GM12874 (cell line): ENCODE measurements around the gene ZNF618.

ENCODE experiments used
- TF ChIP-seq, protein P1 (sequence below): IDR thresholded peaks from 2 replicates; pipeline ENCODE4 v1.5.1; 2011; ENCODE audit warnings: low read depth, mild to moderate bottlenecking, control low read depth, low read length, moderate library complexity; ENCODE audit not compliant: insufficient read depth

ZNF618 gene

DNA sequence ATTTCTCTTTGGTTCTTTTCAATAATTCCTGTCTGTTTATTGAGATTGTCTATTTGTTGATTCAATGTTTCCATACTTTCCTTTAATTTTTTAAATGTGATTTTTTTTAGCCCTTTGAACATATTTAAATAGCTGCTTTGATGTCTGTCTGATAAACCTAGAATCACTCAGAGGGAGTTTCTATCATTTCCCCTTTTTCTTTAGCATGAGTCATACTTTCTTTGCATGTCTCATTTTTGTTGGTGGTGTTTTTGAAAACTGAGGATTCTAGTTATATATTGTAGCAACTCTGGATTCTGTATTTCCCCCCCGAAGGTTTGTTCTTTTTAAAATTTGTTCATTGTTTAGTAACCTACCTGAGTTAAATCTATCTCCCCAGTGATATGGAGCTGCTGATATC, 24.2 kb upstream of the ZNF618 start:
- TF ChIP-seq, protein P1, sequence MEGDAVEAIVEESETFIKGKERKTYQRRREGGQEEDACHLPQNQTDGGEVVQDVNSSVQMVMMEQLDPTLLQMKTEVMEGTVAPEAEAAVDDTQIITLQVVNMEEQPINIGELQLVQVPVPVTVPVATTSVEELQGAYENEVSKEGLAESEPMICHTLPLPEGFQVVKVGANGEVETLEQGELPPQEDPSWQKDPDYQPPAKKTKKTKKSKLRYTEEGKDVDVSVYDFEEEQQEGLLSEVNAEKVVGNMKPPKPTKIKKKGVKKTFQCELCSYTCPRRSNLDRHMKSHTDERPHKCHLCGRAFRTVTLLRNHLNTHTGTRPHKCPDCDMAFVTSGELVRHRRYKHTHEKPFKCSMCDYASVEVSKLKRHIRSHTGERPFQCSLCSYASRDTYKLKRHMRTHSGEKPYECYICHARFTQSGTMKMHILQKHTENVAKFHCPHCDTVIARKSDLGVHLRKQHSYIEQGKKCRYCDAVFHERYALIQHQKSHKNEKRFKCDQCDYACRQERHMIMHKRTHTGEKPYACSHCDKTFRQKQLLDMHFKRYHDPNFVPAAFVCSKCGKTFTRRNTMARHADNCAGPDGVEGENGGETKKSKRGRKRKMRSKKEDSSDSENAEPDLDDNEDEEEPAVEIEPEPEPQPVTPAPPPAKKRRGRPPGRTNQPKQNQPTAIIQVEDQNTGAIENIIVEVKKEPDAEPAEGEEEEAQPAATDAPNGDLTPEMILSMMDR = no peak

DNA sequence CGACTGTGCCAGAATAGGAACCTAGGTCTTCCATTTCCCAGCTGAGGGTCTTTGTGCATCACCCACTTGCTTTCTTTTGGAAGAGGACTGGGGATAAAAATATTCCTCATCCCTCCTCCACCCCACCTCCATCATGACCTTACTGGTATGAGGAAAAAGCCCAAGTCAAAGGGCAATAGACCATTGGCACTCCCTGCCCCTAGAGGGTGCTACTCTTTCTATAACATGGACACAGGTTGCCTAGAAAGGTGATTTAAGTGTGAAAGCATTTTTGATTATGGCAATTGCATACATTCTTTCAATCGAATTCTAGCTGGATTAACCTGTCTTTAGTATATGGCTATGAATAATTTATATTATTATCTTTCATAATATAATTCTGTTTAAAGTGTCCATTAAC, 22.8 kb upstream of the ZNF618 start:
- TF ChIP-seq, protein P1 = peak; percentile 47

DNA sequence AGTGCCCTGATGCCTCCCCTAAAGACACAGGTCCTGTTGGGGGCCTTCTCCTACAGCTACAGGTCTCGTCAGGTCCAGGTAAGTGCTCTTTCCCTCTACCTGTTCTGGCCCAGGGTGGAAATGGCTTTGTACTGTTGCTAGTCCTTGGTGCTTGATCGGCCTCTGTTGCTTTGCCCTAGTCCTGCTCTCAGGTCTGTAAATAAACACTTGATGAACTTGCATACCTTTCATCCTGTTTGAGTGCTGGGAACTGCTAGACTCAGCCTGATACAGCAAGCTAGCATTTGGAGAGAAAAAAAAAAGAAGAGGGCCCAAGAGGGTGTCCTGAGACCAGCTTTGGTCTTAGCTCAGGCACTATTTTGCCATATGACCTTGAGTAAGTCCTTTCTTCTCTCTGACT, 21.8 kb upstream of the ZNF618 start:
- TF ChIP-seq, protein P1 = no peak

DNA sequence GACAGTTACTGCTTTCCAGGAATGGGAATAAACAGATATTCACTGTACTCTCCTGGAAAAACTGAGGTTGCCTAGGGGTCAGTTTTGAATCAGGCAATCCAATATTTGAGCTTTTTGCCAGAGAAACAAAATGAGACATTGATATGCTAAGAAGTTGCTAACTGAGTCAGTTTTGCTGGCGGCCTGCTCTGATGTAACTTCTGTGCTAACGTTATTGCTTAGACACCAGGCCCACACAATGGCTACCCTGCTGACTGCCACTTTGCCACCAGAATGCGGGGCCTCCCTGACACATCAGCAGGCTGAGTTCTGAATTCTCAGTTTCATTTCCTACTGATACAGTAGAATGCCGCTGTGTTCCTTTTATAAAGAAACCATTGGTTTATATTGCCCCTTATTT, 18.2 kb upstream of the ZNF618 start:
- TF ChIP-seq, protein P1 = no peak

DNA sequence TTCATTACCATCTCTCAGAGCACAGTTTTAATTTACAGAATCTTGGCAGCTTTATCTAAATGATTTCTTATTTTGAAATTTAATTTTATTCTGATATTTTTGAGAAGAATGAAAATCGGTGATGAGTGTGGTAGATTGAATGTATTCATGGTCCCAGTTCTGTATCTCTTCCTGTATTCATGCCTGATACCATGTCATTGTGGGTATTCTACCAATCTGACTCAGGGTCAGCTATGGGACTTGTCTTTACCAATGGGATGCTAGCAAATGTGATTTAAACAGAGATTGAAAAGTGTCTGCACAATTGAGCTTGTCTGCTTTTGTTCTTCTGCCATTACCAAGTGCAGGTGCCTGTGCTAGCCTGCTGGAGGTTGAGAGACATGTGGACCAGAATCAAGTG, 17.8 kb upstream of the ZNF618 start:
- TF ChIP-seq, protein P1 = no peak

DNA sequence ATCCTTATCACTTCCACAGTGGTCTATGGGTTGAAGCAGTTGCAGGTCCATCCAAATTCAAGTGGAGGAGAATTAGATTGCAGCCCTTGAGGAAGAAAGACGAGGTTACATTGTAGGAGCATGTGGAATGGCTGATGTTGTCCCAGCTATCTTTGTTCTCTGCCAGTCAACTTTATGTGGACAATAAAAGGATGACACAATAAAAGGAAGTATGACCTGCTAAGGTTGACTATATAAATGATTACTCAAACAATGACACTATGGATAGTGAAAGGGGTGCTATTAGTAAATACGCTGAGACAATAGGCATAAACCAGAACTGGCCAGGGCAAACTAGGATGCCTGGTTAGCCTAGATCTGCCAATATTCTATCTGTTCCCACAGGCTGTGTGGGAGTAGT, 12.8 kb upstream of the ZNF618 start:
- TF ChIP-seq, protein P1 = no peak

DNA sequence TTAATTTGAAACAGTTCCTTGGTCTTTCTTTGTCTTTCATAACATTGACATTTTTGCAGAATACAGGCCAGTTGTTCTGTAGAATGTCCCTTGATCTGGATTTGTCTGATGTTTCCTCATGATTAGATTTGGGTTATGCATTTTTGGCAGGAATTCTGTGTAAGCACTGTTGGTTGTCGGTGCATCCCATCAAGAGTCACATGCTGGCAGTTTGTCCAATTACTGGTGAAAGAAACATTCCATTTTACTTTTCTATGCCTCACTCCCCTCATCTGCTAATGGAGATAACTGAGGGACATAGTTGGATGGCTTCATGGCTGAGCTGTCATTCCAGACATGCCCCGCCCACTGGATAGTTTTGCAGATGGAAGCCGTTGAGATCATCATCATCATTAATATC, 7.6 kb upstream of the ZNF618 start:
- TF ChIP-seq, protein P1 = no peak

DNA sequence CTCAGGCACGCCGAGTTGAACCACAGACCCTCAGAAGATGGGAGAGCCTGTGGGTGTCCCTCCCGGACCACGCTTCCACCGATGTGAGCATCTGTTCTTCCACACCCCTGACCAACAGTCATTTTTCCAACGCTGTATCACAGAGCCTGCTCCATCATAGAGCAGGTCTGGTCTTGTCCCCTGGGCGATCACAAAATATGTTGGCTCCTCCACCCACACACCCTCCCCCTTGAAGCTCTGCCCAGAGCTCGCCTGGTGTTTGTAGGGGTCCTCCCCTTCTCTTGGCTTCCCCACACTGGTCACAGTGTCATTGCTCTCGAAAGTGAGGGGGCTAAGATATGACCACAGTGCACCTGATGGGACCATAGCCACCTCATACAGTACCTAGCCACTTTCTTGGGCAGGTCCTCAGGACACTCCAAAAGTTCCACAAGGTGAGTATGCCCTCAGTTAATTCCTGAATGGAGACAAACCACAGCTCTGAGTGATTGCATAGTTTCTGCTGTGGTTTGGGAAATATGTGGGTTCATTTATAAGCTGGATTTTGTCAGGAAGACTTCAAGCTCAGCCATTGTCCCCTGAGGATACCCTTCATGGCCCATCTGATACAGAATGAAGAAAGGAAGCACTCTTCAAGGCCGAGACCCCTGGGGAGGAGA, 3.5 kb upstream of the ZNF618 start:
- TF ChIP-seq, protein P1 = no peak
